Ishikawa (cell line): ENCODE measurements around the gene CAMK2D.

Experiments
- CEBPB ChIP-seq: IDR thresholded peaks from 2 replicates; pipeline ENCODE4 v1.6.1; 2012
- CREB1 ChIP-seq: IDR thresholded peaks from 2 replicates; pipeline ENCODE4 v1.6.1; 2012; ENCODE audit warnings: low read depth
- EGR1 ChIP-seq: IDR thresholded peaks from 2 replicates; pipeline ENCODE4 v1.6.1; 2012
- EP300 ChIP-seq: IDR thresholded peaks from 2 replicates; pipeline ENCODE4 v1.6.1; 2012; ENCODE audit warnings: borderline replicate concordance
- FOXM1 ChIP-seq: IDR thresholded peaks from 2 replicates; pipeline ENCODE4 v1.6.1; 2012; ENCODE audit warnings: low read depth, borderline replicate concordance
- NFIC ChIP-seq: IDR thresholded peaks from 2 replicates; pipeline ENCODE4 v1.6.1; 2012
- RAD21 ChIP-seq: IDR thresholded peaks from 2 replicates; pipeline ENCODE4 v1.6.1; 2012; ENCODE audit warnings: low read depth
- TAF1 ChIP-seq: IDR thresholded peaks from 2 replicates; pipeline ENCODE4 v1.6.1; 2012; ENCODE audit warnings: low read depth, mild to moderate bottlenecking
- TCF12 ChIP-seq: IDR thresholded peaks from 2 replicates; pipeline ENCODE4 v1.6.1; 2012; ENCODE audit warnings: low read depth
- TEAD4 ChIP-seq: IDR thresholded peaks from 2 replicates; pipeline ENCODE4 v1.6.1; 2012
- YY1 ChIP-seq: IDR thresholded peaks from 2 replicates; pipeline ENCODE4 v1.6.1; 2012; ENCODE audit warnings: low read depth
- ZBTB7A ChIP-seq: IDR thresholded peaks from 2 replicates; pipeline ENCODE4 v1.6.1; 2012; ENCODE audit warnings: low read depth
- TF ChIP-seq, protein P1 (sequence below): IDR thresholded peaks from 2 replicates; pipeline ENCODE4 v1.6.1; 2012
- TF ChIP-seq, protein P2 (sequence below): IDR thresholded peaks from 2 replicates; pipeline ENCODE4 v1.6.1; 2012
- TF ChIP-seq, protein P3 (sequence below): IDR thresholded peaks from 2 replicates; pipeline ENCODE4 v1.6.1; 2012; ENCODE audit warnings: low read depth, mild to moderate bottlenecking

The CAMK2D gene

DNA sequence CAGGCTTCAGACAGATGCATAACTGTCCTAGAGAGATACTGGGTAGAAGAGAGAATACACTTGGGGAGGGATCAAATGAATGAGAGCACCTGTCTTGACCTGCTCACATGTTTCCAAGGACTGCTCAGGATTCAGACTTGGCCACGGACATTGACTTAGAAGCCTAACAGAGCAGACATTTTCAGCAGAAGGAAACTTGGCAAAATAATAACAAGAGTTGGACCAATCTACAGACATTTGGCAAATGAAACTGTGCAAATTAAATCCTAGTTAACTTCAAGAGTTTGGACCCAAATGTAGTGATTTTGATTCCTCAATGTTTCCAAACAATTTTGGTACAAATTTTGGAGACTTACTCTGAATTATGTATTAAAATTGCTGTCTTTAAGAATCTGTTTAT lies 223.9 kb downstream of the CAMK2D start:
- TF ChIP-seq EGR1 (no peak), ZBTB7A (no peak), CEBPB (no peak), YY1 (no peak), CREB1 (no peak), RAD21 (no peak), NFIC (no peak), TCF12 (no peak), TEAD4 (no peak), TAF1 (no peak)
- TF ChIP-seq, protein P1, sequence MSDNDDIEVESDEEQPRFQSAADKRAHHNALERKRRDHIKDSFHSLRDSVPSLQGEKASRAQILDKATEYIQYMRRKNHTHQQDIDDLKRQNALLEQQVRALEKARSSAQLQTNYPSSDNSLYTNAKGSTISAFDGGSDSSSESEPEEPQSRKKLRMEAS, result no peak
- TF ChIP-seq, protein P2, sequence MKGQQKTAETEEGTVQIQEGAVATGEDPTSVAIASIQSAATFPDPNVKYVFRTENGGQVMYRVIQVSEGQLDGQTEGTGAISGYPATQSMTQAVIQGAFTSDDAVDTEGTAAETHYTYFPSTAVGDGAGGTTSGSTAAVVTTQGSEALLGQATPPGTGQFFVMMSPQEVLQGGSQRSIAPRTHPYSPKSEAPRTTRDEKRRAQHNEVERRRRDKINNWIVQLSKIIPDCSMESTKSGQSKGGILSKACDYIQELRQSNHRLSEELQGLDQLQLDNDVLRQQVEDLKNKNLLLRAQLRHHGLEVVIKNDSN, result no peak
- TF ChIP-seq, protein P3, sequence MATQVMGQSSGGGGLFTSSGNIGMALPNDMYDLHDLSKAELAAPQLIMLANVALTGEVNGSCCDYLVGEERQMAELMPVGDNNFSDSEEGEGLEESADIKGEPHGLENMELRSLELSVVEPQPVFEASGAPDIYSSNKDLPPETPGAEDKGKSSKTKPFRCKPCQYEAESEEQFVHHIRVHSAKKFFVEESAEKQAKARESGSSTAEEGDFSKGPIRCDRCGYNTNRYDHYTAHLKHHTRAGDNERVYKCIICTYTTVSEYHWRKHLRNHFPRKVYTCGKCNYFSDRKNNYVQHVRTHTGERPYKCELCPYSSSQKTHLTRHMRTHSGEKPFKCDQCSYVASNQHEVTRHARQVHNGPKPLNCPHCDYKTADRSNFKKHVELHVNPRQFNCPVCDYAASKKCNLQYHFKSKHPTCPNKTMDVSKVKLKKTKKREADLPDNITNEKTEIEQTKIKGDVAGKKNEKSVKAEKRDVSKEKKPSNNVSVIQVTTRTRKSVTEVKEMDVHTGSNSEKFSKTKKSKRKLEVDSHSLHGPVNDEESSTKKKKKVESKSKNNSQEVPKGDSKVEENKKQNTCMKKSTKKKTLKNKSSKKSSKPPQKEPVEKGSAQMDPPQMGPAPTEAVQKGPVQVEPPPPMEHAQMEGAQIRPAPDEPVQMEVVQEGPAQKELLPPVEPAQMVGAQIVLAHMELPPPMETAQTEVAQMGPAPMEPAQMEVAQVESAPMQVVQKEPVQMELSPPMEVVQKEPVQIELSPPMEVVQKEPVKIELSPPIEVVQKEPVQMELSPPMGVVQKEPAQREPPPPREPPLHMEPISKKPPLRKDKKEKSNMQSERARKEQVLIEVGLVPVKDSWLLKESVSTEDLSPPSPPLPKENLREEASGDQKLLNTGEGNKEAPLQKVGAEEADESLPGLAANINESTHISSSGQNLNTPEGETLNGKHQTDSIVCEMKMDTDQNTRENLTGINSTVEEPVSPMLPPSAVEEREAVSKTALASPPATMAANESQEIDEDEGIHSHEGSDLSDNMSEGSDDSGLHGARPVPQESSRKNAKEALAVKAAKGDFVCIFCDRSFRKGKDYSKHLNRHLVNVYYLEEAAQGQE, result no peak

DNA sequence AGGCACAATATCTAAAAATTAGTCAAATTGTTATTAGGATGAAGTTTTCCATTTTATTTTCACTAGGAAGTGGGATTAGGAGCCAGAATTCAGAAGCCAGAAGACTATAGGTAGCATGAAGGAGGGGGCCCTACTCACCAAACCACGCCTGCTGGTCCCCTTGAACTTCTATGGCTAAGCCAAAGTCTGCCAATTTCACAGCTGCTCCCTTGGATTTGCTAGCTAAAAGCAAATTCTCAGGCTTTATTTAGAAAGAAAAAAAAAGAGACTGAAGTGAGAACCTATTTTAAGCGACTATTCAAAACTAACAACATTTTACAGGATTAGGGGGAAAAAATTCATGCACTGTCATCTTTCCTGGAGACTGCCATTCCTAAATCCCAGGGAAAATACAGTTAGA lies 224.3 kb downstream of the CAMK2D start:
- TF ChIP-seq TEAD4 (no peak), EGR1 (no peak), EP300 (no peak)

DNA sequence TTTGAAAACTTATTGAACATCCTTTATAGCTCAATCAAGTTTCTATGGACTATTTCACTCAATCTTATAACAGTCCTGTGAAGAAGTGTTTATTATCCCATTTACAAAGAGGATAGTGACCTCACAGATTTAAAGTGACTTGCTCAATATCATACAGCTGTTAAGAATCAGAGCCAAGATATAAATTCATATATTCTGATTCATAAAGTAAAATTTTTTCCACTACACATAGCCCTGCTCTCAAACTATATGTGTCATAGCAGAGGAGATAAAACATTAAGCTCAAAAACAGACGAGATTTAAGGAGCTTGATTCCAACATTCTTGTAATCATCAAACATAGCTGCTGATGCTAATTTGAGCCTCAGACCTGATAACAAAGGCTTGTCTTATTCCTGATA lies 226.8 kb downstream of the CAMK2D start:
- TF ChIP-seq EGR1 (no peak), NFIC (no peak), CEBPB (no peak), RAD21 (no peak), TCF12 (no peak), FOXM1 (no peak), ZBTB7A (no peak), EP300 (no peak), TAF1 (no peak), CREB1 (no peak), TEAD4 (no peak), YY1 (no peak)
- TF ChIP-seq, protein P1, result no peak
- TF ChIP-seq, protein P3, result no peak
- TF ChIP-seq, protein P2, result no peak

DNA sequence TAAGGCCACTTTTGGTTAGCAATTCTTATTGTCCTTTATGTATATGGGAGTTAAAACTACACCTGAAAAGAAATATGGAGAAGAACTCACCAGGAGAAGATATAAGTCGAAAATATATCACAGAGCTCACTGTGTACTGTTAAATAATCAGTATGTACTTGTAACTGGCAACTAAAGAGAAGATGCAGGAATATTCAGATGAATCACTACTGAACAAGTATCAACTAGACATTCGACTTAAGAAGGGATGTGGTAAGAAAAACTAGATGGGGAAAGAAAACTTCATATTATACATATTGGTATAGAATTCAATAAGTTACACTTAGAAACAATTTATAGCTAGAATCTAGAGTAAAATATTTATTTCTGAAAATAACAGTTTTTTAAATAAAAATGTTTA lies 230.0 kb downstream of the CAMK2D start:
- TF ChIP-seq CEBPB (no peak), ZBTB7A (no peak), EP300 (no peak), TAF1 (no peak), FOXM1 (no peak), EGR1 (no peak), CREB1 (no peak), RAD21 (no peak), TCF12 (no peak), TEAD4 (no peak), NFIC (no peak), YY1 (no peak)
- TF ChIP-seq, protein P3, result no peak
- TF ChIP-seq, protein P2, result no peak
- TF ChIP-seq, protein P1, result no peak
